ENCODE data around the gene USP11. TPM values are rescaled to one million over a fixed set of nuclear protein-coding genes. Genes with fewer than 3 reads are reported as not detected.

The USP11 gene
- total RNA-seq, 2 donors from 2014 or later, result 50.8 to 68.6 TPM

DNA sequence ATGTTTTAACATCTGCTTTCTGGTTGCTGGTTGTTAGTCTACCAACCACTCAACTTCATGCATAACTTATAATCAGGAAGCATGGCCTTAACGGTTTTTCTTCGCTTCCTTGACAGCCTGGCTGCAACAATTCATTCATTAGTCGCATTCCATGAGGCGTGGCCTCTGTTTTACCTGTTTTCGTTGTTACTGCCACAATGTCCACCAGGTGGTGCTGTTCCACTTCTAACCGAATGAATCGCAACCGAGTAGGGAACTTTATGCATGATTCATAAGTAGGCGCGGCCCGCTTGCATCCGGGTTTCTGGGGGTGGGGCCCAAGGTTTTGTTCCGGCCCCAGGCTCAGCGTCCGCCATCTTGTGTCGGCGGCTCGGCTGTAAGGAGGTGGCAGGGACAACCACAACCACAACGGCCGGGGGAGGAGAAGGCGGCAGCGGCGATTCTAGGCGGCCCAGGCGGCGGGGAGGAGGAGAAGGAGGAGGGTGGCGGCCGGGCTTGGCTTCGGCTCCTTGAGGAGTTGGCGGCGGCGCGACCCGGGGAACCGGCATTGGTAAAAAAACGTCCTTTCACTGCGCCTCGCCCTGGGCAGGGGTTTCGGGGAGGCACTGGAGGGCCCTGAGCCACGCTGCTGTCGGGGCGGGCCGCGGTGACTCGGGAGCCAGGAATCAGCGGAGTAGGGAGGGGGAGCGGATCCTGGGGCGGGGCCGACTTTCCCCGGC lies 39.2 kb upstream of the USP11 start, which contains the start of gene UBA1:
Gene UBA1, plus strand, starts transcription at position 355 of the 719 bp plus-strand sequence. CDS start 4,974 bp downstream, outside the sequence.
- peak within 1 kb of the TSS; percentile 90 for H3K4me3 ChIP-seq
- H3K27ac ChIP-seq, result peak within 1 kb of the TSS; percentile 93 to 97
- no peaks in the 10 kb centered on the region for H3K9me3 ChIP-seq
- H3K36me3 ChIP-seq, result no peaks in the 10 kb centered on the region
- peak; percentile 75 for ATAC-seq (ENCODE audit: insufficient number of reproducible peaks, low FRiP score, low read depth)
- H3K4me1 ChIP-seq (ENCODE audit: control insufficient read depth in 1 of 2, low read depth in 2 of 2), result peaks cover 18 to 36% of the 10 kb centered on the region in 2 donors
- TF ChIP-seq, protein P1, sequence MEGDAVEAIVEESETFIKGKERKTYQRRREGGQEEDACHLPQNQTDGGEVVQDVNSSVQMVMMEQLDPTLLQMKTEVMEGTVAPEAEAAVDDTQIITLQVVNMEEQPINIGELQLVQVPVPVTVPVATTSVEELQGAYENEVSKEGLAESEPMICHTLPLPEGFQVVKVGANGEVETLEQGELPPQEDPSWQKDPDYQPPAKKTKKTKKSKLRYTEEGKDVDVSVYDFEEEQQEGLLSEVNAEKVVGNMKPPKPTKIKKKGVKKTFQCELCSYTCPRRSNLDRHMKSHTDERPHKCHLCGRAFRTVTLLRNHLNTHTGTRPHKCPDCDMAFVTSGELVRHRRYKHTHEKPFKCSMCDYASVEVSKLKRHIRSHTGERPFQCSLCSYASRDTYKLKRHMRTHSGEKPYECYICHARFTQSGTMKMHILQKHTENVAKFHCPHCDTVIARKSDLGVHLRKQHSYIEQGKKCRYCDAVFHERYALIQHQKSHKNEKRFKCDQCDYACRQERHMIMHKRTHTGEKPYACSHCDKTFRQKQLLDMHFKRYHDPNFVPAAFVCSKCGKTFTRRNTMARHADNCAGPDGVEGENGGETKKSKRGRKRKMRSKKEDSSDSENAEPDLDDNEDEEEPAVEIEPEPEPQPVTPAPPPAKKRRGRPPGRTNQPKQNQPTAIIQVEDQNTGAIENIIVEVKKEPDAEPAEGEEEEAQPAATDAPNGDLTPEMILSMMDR (IDR thresholded peaks at IDR 0.05), result peak; percentile 65
- H3K27me3 ChIP-seq (replicated peaks; ENCODE audit: insufficient read depth), result no peaks in the 10 kb centered on the region
- peak; percentile 74 for DNase-seq (ENCODE audit: low spot score)

DNA sequence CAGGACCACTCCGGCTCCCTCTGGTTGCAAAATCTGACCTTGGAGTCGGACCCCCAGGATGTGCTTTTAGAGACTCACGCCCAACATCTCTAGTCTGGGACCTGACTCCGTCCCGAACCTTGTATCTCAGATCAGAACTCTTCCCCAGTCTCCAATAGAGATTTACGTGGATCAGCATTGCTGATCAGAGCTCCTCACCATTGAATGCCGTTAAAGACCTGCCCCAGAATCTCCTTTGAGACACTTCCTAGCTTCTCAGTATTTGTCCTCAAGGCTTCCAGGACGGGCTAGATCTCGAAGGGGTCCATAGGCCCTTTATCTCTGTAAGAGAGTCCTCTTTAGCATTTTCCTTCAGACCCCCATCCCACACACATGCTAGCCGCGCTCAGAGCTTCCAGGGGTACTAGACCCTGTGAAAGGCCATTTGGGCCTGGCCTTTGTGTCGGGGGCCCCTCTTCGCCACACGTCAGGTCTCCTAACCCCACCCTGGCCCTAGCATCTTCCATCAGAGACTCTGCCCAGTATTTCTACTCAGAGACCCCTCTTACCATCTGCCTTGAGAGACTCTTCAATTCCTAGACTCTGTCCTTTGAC lies 38.5 kb upstream of the USP11 start:
- Histone ChIP-seq H3K9me3 (no peaks in the 10 kb centered on the region), H3K27me3 (replicated peaks; ENCODE audit: insufficient read depth) (no peaks in the 10 kb centered on the region), H3K27ac (peak overlapping the region; percentile 93 to 97), H3K36me3 (peaks cover 6% of the 10 kb centered on the region), H3K4me3 (peak overlapping the region; percentile 90), H3K4me1 (ENCODE audit: control insufficient read depth in 1 of 2, low read depth in 2 of 2) (peaks cover 18 to 36% of the 10 kb centered on the region in 2 donors)
- TF ChIP-seq, protein P1 (IDR thresholded peaks at IDR 0.05), result no peak
- DNase-seq (ENCODE audit: low spot score) (no peak), ATAC-seq (ENCODE audit: insufficient number of reproducible peaks, low FRiP score, low read depth) (no peak)

DNA sequence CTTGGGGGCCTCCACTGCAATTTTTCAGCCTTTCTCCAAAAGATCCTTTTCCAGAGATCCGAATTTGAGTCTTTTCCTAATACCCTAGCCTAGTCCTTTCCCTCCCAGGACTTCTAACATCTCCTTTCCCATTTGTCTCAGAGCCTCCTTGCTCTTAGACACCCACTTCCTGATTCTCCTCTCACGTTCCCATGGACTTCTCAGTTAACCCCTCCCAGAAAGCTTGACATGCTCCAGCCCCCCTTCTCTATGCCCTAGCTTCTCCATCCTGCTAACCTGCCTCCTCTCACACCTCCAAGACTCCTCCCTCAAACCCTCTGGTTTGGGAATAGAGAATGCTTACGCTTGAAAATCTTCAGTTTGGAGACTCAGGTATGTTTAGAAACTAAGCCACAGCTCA lies 36.7 kb upstream of the USP11 start:
- Histone ChIP-seq H3K4me3 (peak overlapping the region; percentile 90), H3K4me1 (ENCODE audit: control insufficient read depth in 1 of 2, low read depth in 2 of 2) (peaks cover 18 to 36% of the 10 kb centered on the region in 2 donors), H3K9me3 (no peaks in the 10 kb centered on the region), H3K27me3 (replicated peaks; ENCODE audit: insufficient read depth) (no peaks in the 10 kb centered on the region), H3K36me3 (peaks cover 22% of the 10 kb centered on the region), H3K27ac (no peak overlapping the region)
- TF ChIP-seq, protein P1 (IDR thresholded peaks at IDR 0.05), result no peak
- ATAC-seq (ENCODE audit: insufficient number of reproducible peaks, low FRiP score, low read depth) (no peak), DNase-seq (ENCODE audit: low spot score) (no peak)

DNA sequence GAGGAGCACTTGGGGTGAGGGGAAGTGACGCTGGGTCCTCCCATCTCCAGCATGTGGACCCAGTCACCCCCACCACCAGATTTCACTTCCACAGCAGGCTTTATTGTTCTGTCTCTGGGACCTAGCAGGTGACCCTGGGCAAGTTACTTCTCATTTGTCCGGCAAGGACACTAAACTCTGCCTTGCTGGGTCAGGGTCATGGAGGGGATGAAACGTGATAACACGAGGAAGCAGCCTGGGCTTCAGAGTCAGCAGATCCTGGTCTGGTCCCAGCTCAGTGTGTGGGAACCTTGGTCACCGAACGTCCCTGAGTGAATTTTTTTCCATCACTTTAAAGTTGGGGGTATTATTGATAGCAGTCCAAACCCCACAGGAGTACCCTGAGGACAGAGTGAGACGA lies 35.3 kb upstream of the USP11 start:
- Histone ChIP-seq H3K4me3 (peak overlapping the region; percentile 29), H3K4me1 (ENCODE audit: control insufficient read depth in 1 of 2, low read depth in 2 of 2) (peaks cover 18 to 36% of the 10 kb centered on the region in 2 donors), H3K27me3 (replicated peaks; ENCODE audit: insufficient read depth) (no peaks in the 10 kb centered on the region), H3K36me3 (peaks cover 33% of the 10 kb centered on the region), H3K9me3 (no peaks in the 10 kb centered on the region), H3K27ac (no peak overlapping the region)
- TF ChIP-seq, protein P1 (IDR thresholded peaks at IDR 0.05), result no peak
- ATAC-seq (ENCODE audit: insufficient number of reproducible peaks, low FRiP score, low read depth) (no peak), DNase-seq (ENCODE audit: low spot score) (no peak)

DNA sequence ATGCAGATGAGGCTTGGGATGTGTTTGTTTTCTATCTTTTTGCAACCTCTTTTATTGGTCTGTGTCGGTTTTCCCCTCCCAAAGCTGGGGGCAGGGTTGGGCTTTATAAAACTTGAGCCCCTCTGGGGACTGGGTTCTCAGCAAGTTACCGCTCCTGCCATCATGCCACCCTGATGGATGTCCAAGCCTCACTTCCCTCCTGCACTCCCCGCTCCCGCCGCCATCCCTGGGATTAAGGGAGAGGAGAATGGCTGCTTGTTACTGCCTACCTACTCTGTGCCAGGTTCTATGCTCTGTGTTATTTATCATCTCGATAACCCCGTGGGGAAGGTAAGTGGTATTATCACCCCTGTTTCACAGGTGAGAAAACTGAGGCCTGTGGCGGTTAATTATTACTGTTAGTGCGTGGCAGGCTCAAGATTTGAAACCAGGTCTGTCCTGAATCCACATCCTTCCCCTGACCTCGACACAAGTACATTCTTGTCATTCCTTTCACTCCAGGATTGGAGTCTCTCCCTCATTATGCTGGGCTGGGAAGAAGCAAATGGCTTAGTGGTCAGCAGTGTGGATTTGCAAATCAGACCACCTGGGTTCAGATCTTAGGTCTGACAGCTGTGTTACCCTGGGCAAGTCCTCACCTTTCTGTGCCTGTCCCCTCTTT lies 34.7 kb upstream of the USP11 start:
- H3K4me1 ChIP-seq (ENCODE audit: control insufficient read depth in 1 of 2, low read depth in 2 of 2), result peaks cover 18 to 36% of the 10 kb centered on the region in 2 donors
- no peaks in the 10 kb centered on the region for H3K27me3 ChIP-seq (replicated peaks; ENCODE audit: insufficient read depth)
- no peaks in the 10 kb centered on the region for H3K9me3 ChIP-seq
- H3K27ac ChIP-seq, result no peak overlapping the region
- ATAC-seq (ENCODE audit: insufficient number of reproducible peaks, low FRiP score, low read depth) (no peak), DNase-seq (ENCODE audit: low spot score) (no peak)
- H3K4me3 ChIP-seq, result peak overlapping the region; percentile 29
- H3K36me3 ChIP-seq, result peaks cover 39% of the 10 kb centered on the region
- TF ChIP-seq, protein P1 (IDR thresholded peaks at IDR 0.05), result no peak

All from thoracic aorta (tissue), 2 donors.